C4-2B (cell line): ENCODE data around the gene RDM1.

Experiments used
- ZFX ChIP-seq: fragments of 450-650 bp; IDR thresholded peaks from 2 replicates; pipeline ENCODE4 v1.6.1; 2017
- TF ChIP-seq, protein P1 (sequence below): fragments of 450-650 bp; conservative IDR thresholded peaks from 2 replicates; pipeline ENCODE4 v1.5.1; 2017; ENCODE audit warnings: mild to moderate bottlenecking

DNA sequence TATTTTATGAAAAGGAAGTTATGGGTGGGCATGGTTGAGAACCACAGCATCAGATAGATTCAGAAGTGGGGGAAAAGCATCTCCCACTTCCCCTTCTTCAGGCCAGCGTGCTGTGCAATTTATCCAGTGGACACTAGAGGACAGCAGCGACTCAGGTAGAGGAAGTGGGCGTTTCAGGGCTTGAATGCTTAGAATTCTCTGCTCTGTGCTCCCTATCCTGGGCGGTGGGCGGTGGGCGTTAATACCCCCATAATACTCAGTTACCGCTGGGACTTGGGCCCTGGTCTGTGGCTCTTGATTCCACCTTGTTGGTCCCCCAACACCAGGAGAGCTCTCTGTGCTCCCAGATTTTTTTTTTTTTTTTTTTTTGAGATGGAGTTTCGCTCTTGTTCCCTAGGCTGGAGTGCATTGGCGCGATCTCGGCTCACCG, 16.6 kb upstream of the RDM1 start:
- TF ChIP-seq, protein P1, sequence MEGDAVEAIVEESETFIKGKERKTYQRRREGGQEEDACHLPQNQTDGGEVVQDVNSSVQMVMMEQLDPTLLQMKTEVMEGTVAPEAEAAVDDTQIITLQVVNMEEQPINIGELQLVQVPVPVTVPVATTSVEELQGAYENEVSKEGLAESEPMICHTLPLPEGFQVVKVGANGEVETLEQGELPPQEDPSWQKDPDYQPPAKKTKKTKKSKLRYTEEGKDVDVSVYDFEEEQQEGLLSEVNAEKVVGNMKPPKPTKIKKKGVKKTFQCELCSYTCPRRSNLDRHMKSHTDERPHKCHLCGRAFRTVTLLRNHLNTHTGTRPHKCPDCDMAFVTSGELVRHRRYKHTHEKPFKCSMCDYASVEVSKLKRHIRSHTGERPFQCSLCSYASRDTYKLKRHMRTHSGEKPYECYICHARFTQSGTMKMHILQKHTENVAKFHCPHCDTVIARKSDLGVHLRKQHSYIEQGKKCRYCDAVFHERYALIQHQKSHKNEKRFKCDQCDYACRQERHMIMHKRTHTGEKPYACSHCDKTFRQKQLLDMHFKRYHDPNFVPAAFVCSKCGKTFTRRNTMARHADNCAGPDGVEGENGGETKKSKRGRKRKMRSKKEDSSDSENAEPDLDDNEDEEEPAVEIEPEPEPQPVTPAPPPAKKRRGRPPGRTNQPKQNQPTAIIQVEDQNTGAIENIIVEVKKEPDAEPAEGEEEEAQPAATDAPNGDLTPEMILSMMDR = peak; percentile 98
- TF ChIP-seq ZFX = no peak
